Coronary artery (tissue), 2 donors: ENCODE data around the gene ZSWIM5.

ENCODE experiments used
- DNase-seq: peaks from one replicate; pipeline ENCODE4 v3.0.0-alpha.2; 2017; ENCODE audit warnings: low spot score
- H3K27ac ChIP-seq, 2 donors: fragments of 200-600 bp; sonication (generic); one replicate each; pipeline ENCODE4 v1.5.1; 2016 to 2019
- H3K4me3 ChIP-seq: fragments of 200-600 bp; sonication (generic); 2 replicates; pipeline ENCODE4 v1.5.1; 2016; ENCODE audit warnings: mild to moderate bottlenecking, moderate library complexity
- CTCF ChIP-seq: fragments of 200-600 bp; sonication (generic); IDR thresholded peaks from one replicate; pipeline ENCODE4 v1.5.1; 2019; ENCODE audit warnings: antibody characterized with exemption

ZSWIM5 gene

GRCh38 chr1:45155957-45156356, 50.4 kb downstream of the ZSWIM5 start:
- H3K27ac ChIP-seq = no peak overlapping the region
- no peak for TF ChIP-seq CTCF
- no peak overlapping the region for H3K4me3 ChIP-seq
- no peak for DNase-seq

GRCh38 chr1:45155423-45155822, 51.0 kb downstream of the ZSWIM5 start:
- Histone ChIP-seq H3K4me3 (no peak overlapping the region), H3K27ac (no peak overlapping the region)
- no peak for DNase-seq
- TF ChIP-seq CTCF = no peak

- Histone ChIP-seq H3K4me3 (no peak overlapping the region), H3K27ac (no peak overlapping the region)
- no peak for TF ChIP-seq CTCF
- DNase-seq = no peak
These were observed 54.3 kb downstream of the ZSWIM5 start for GRCh38 chr1:45152126-45152525.

GRCh38 chr1:45148209-45148825, 58.1 kb downstream of the ZSWIM5 start:
- no peak for TF ChIP-seq CTCF
- Histone ChIP-seq H3K27ac (no peak overlapping the region), H3K4me3 (no peak overlapping the region)
- no peak for DNase-seq

- TF ChIP-seq CTCF = no peak
- no peak overlapping the region for H3K4me3 ChIP-seq
- no peak for DNase-seq
- no peak overlapping the region for H3K27ac ChIP-seq
These were observed 59.6 kb downstream of the ZSWIM5 start for GRCh38 chr1:45146833-45147232.

- no peak for DNase-seq
- Histone ChIP-seq H3K27ac (no peak overlapping the region), H3K4me3 (no peak overlapping the region)
- TF ChIP-seq CTCF = no peak
These were observed 65.0 kb downstream of the ZSWIM5 start for GRCh38 chr1:45141247-45142003.

- Histone ChIP-seq H3K4me3 (no peak overlapping the region), H3K27ac (no peak overlapping the region)
- DNase-seq = no peak
- TF ChIP-seq CTCF = no peak
These were observed 69.4 kb downstream of the ZSWIM5 start for GRCh38 chr1:45136984-45137383.
